ENCODE results near the gene FOCAD.

Gene FOCAD

GRCh38 chr9:20880271-20880670 is 196.2 kb downstream of the FOCAD start:
- no peak for DNase-seq (ENCODE audit: low read depth)

DNA sequence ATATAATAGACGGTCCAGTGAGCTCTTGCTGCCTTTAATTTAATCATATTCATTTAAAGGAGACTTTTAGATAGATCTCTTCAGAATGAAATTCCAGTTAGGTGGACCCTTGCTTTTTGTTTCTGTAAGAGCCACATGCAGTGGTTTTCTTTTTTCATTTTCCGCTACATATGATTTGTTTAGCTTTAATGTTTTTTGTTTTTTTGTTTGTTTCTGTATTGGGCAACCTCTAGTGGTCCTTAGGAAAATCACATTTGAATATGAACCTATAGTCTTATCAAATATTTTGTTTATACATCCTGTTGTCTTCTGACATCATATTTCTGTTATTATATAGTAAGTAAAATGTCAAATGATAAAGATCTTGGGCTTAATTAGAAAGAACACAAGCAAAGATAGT is 196.6 kb downstream of the FOCAD start:
- DNase-seq (ENCODE audit: low read depth), result no peak

DNA sequence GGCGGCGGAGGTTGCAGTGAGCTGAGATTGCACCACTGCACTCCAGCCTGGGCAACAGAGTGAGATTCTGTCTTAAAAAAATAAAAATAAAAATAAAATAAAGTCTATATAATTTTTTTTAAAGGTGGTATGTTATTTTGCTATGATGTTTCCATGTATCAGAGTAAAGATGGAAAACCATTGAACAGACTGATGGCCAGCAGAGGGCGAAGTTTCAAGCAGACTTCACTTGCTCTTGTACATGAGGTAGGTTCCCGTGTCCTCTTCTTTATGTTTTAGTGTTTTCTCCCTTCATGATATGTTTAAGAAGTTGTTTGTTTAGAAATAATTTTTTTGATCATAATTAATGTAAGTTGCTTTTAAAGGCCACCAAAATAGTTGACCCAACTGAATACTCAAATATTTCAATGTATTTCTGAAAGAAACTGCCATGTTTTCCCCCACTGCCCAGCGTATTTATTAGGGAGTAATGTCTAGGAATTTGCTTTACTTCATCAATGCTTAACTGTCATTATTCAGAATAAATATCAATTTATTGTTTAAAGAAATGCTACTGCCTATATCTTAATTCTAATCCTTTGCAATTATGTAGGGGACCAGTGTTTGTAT is 201.0 kb downstream of the FOCAD start:
- no peak for DNase-seq (ENCODE audit: low read depth)

DNA sequence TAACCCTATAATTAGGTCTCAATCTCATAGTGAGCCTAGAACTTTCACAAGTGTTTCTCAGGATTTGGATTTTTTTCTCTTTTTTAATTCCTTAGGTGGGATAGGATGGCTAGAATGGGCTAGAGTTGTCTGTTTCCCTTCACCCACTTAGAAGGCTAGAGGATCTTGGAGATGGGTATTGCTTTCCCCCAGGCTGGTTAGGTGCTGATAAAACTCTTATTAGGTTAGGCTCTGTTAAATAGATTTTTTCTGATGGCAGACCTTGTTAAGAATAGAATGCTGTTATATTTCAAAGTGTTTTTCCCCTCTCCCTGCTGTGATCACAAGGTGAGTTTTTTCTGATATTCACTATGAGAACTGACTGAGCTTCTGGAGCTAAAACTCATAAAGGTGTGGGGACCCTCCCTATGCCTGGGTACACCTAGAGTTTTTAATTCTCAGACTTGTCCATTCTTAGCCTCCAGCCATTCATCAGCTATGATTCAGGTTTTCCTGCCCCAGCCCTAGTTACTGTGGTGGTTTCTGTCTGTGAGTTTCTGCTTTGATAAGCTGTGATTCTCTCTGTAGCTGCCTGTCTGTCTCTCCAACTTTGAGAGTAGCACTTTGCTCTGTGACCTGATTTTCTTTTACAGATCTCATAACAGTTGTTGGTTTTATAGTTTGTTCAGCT is 215.0 kb downstream of the FOCAD start:
- no peak for DNase-seq (ENCODE audit: low read depth)

- no peak for DNase-seq (ENCODE audit: low read depth)
Observed at GRCh38 chr9:20903212-20903611, 219.2 kb downstream of the FOCAD start.

DNA sequence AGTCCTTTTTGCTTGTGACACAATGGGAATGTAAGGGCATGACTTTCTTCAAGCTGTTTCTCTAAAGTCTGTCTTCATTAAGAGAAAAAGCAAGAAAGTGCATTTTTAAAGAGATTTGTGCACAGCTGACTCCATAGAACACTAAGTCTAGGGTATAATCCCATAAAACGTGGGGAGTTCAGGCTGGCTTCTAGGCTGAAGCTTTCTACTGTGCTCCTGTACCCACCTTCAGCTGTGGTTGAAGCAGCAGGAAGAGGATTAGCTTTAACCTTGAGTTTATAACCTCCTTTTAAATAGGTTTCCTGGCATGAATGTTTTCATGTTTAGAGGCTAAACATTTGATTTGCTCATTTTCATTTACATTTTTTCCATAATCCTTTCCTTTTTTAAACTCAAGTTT is 220.9 kb downstream of the FOCAD start:
- no peak for DNase-seq (ENCODE audit: low read depth)

DNA sequence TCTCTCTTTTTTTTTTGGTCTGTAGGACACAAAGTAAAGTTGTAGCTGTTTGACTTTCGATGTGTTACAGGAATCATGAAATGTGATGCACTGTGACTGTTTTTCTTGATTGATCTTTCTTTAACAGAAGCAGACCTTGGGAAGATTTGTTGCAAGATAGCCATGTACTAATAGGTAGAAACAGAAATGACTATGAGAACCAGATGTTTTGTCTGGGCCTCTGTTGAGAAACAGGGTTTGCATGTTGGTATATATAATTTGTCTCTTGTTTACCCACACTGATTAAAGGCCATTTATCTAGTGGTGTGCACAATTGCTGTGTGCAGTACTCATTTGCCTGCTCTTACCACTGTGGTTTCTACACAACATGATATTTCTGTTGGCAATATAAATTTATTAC is 222.3 kb downstream of the FOCAD start:
- no peak for DNase-seq (ENCODE audit: low read depth)

DNA sequence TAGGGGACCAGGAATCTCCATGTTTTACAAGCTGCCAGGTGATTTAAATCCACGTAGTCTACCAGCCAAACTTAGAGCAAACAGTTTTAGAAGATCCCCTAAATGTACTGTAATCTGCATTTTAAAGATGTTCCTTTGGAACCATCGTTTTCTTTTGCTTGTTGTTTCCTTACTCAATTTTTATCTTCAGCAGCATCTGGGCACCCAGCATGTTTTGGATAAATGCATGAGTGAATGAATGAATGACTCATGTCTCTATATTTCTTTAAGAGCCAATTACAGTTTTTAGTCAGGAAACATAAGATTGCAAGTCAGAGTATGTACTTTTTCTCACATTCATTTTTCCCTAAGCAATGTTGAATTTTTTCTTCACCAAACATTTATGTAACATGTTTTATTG is 224.4 kb downstream of the FOCAD start:
- no peak for DNase-seq (ENCODE audit: low read depth)

DNA sequence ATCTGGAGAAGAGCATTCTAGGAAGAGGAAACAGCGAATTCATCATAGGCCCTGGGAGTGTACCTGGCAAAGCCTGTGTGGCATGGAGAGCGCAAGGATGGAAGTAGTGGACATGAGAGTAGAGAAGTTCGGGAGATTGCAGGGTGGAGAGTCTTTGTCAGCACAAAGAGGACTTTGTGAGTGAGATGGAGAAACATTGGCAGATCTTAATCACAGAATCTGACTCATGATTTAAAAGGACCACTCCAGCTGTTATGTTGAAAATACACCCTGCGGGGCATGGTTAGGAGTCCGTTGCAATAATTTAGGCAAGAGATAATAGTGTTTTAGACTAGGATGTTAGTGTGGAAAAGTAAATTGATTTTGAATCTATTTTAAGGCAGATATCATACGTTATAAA is 230.5 kb downstream of the FOCAD start:
- no peak for DNase-seq (ENCODE audit: low read depth)

- DNase-seq (ENCODE audit: low read depth), result no peak
Observed at GRCh38 chr9:20921362-20921761, 237.3 kb downstream of the FOCAD start.

DNA sequence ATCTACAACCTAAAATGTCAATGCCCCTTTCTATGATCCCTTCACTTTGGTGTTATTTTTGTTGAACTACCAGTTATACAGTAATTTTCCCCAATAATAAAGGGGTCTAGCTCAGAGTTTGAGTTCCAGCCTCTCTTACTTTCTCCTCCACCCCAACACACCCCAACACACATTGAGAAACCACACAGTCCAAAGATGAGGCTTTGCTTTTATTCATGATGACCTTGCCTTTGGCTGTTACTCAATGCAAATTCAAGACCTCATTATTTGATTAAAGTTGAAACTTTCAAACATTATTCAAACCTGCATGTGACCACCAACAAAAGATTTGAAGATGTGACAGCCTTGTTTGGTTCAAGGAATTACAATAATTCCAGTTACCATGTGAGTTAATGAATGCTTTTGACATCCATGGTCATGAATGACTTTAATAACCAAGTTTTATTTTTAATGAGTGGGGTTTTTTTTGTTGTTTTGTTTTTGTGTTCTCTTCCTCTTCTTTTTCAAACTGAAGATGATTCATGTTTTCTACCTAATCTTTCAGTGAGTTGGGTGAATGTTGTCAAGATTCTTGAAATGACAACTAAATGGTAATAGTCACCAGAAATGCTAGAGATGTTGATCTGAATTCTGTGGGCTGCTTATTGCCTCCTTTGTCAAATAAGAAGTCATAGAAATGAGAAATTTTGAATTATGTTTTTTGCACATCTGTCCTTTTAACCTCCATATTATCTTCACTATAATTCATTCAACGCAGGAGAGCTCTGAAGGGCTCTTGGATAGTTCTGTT is 241.4 kb downstream of the FOCAD start:
- no peak for DNase-seq (ENCODE audit: low read depth)

GRCh38 chr9:20929276-20929675 is 245.2 kb downstream of the FOCAD start:
- DNase-seq (ENCODE audit: low read depth), result no peak

- no peak for DNase-seq (ENCODE audit: low read depth)
Observed at GRCh38 chr9:20930836-20931235, 246.8 kb downstream of the FOCAD start.

- no peak for DNase-seq (ENCODE audit: low read depth)
Observed at GRCh38 chr9:20940447-20941173, 256.6 kb downstream of the FOCAD start.

DNA sequence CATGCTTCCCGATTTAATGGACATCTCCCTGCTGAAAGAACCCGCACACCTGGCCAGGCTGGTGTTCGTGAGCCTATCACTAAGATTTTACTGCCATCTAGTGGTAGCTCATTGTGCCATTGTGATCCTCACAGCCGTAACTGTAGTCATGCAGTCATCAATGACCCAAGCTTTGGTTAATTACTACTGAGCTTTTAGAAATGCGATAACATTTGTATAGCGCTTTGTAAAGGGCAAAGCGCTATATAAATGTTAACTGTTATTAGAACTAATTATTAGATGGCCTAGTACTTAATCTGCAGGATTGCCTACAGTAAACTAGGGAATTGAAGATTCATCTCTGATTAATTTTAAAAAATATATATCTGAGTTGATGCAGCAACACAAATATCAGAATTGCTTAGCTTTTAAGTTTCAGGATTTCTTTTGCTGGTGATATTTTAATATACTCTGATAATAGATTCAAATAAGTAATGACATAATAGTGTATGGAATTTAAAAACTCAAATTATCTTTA is 257.2 kb downstream of the FOCAD start:
- DNase-seq (ENCODE audit: low read depth), result peak; percentile 45

- DNase-seq (ENCODE audit: low read depth), result no peak
Observed at GRCh38 chr9:20944507-20944906, 260.4 kb downstream of the FOCAD start.

GRCh38 chr9:20945269-20945668 is 261.2 kb downstream of the FOCAD start:
- DNase-seq (ENCODE audit: low read depth), result no peak

DNA sequence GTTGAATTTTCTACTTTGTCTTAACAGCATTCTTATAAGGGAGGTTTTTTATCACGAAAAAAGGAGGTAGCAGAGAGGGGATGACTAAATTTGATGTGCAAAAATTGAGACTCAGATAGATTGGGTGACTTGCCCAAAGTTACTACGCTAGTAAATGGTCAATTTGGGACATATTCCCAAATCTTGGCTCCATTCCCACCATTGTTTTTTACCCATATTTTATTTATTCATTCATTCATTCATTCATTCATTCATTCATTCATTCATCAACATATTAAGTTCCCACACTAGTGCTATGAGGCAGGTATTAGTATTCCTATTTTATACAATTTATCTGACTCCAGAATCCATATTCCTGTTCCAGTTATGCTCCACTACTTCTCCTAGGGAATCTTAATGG is 261.8 kb downstream of the FOCAD start:
- DNase-seq (ENCODE audit: low read depth), result no peak

GRCh38 chr9:20948703-20949102 is 264.6 kb downstream of the FOCAD start:
- DNase-seq (ENCODE audit: low read depth), result no peak

GRCh38 chr9:20950707-20951106 is 266.6 kb downstream of the FOCAD start:
- DNase-seq (ENCODE audit: low read depth), result no peak

DNA sequence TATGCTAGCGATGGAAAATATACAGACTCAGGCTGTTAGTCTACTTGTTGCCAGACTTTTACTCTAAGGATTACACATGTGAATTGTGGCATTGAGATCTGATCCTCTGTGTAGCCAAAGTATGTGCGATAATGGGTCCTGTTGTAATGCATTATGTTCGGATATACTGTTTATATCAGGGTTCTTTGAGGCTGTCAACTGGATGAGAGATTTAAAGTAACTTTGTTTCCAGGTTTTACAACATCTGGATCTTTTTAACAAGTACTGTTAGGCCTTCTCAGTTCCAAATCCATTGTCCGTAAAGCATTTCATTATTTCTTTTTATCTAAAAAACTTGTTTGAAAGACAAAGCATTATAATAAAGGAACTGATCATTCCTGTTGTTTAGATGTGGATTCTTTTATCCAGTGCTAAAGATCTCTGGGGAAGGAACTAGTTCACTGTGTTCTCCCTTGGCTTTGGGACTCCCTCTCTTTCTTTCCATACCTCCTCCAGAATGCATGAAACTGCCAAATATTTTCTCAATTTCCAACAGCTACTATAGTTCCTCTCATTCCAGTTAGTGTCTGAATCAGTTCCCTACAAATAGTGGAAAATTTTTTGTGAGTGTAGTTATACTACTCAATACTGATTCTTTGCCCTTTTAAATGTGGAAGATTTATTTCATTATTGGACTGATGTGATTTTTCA is 278.6 kb downstream of the FOCAD start:
- no peak for DNase-seq (ENCODE audit: low read depth)

DNA sequence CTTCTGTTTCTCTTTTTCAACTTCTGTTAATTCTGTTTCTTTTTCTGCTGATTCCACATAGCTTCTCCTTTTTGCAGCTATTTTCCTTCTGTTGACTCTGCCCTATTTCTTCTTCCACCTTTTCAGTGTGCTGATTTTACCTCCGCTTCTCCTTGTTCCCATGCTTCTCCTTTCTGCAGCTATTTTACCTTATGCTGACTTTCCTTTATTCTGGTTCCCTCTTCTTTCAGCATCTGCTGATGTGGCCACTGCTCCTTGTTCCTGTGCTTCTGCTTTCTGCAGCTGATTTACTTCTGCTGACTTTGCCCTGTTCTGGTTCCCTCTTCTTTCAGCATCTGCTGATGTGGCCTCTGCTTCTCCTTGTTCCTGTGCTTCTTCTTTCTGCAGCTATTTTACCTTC is 288.6 kb downstream of the FOCAD start:
- DNase-seq (ENCODE audit: low read depth), result no peak

Measured in HS-5 (cell line).